IMR-90 (cell line): ENCODE data around the gene AFAP1L2. TPM values are rescaled to one million over a fixed set of nuclear protein-coding genes. Genes with fewer than 3 reads are reported as not detected.
"Not testable (repeated sequence)": the region's sequence is repeated elsewhere in the genome, so short reads cannot be mapped to it uniquely, and the experiment has no call there.

Experiments used
- ATAC-seq: fragments of 200-7000 bp; cut with Tn5 transposase; 2 replicates; pipeline ENCODE4 v1.9.1; 2020; ENCODE audit warnings: low read depth, mild to moderate bottlenecking, moderate library complexity
- BruUV-seq: library from RNA; stranded (reverse); fragments of 400-500 nt; replicated peaks from 2 replicates; lab custom pipeline; 2021; lab: Mats Ljungman, UMichigan
- CTCF ChIA-PET: fragments of 300-600 bp; formaldehyde crosslinking; extraction: SDS; loops from one replicate; lab custom pipeline; 2021; ENCODE audit warnings: antibody characterized with exemption; lab: Yijun Ruan, JAX
- POLR2A ChIA-PET: fragments of 300-600 bp; sonication (Branson Sonifier 250); formaldehyde crosslinking; loops from one replicate; lab custom pipeline; 2022; ENCODE audit warnings: antibody characterized with exemption; ENCODE audit not compliant: unreplicated experiment; lab: Charles Lee
- DNase-seq: peaks from one replicate; pipeline ENCODE4 v3.0.0; 2013
- H2AFZ ChIP-seq: replicated peaks from 2 replicates; pipeline ENCODE3; 2013; ENCODE audit warnings: low read length, mild to moderate bottlenecking; ENCODE audit not compliant: poor library complexity
- H2AK5ac ChIP-seq: 2 replicates; pipeline ENCODE4 v1.6.1; 2013; ENCODE audit warnings: low read depth, low read length, inconsistent platforms
- H2AK9ac ChIP-seq: replicated peaks from 2 replicates; pipeline ENCODE3; 2013; ENCODE audit warnings: mild to moderate bottlenecking, low read depth, low read length, moderate library complexity; ENCODE audit not compliant: poor library complexity
- H2BK120ac ChIP-seq: 2 replicates; pipeline ENCODE4 v1.6.1; 2013; ENCODE audit warnings: low read depth, low read length, inconsistent platforms
- H2BK15ac ChIP-seq: 3 replicates; pipeline ENCODE4 v1.6.1; 2013; ENCODE audit warnings: low read depth, low read length, inconsistent platforms
- H2BK20ac ChIP-seq: 2 replicates; pipeline ENCODE4 v1.6.1; 2013; ENCODE audit warnings: low read depth, mild to moderate bottlenecking, inconsistent platforms, low read length, moderate library complexity
- H2BK5ac ChIP-seq: 2 replicates; pipeline ENCODE4 v1.6.1; 2013; ENCODE audit warnings: mild to moderate bottlenecking, low read depth, low read length, inconsistent platforms; ENCODE audit not compliant: poor library complexity, severe bottlenecking
- H3K14ac ChIP-seq: replicated peaks from 2 replicates; pipeline ENCODE4 v1.6.1; 2013; ENCODE audit warnings: low read depth, low read length, inconsistent platforms
- H3K18ac ChIP-seq: 2 replicates; pipeline ENCODE4 v1.6.1; 2013; ENCODE audit warnings: low read depth, low read length, control low read depth
- H3K23ac ChIP-seq: 2 replicates; pipeline ENCODE4 v1.6.1; 2013; ENCODE audit warnings: low read depth, low read length, inconsistent platforms
- H3K27ac ChIP-seq: 2 replicates; pipeline ENCODE4 v1.5.1; 2013; ENCODE audit warnings: mild to moderate bottlenecking, control low read depth, low read length; ENCODE audit not compliant: insufficient read depth
- H3K27me3 ChIP-seq: 2 replicates; pipeline ENCODE4 v1.6.1; 2013; ENCODE audit warnings: low read length; ENCODE audit not compliant: control insufficient read depth, insufficient read depth
- H3K36me3 ChIP-seq: 2 replicates; pipeline ENCODE4 v1.6.1; 2013; ENCODE audit warnings: low read length, mixed read lengths; ENCODE audit not compliant: control insufficient read depth, insufficient read depth
- H3K4ac ChIP-seq: 2 replicates; pipeline ENCODE4 v1.6.1; 2013; ENCODE audit warnings: low read depth, low read length, inconsistent platforms
- H3K4me1 ChIP-seq: 2 replicates; pipeline ENCODE4 v1.6.1; 2013; ENCODE audit warnings: low read length, mixed read lengths; ENCODE audit not compliant: control insufficient read depth, insufficient read depth
- H3K4me2 ChIP-seq: 2 replicates; pipeline ENCODE4 v1.6.1; 2013; ENCODE audit warnings: low read depth, mild to moderate bottlenecking, control low read depth, low read length, moderate library complexity
- H3K4me3 ChIP-seq: 2 replicates; pipeline ENCODE4 v1.5.1; 2013; ENCODE audit warnings: low read depth, mild to moderate bottlenecking, control low read depth, low read length, moderate library complexity; ENCODE audit not compliant: insufficient read depth
- H3K56ac ChIP-seq: 2 replicates; pipeline ENCODE4 v1.6.1; 2013; ENCODE audit warnings: low read length, inconsistent platforms; ENCODE audit not compliant: insufficient read depth; ENCODE audit errors: extremely low read depth
- H3K79me1 ChIP-seq, 2 experiments: 2 replicates each; pipeline ENCODE4 v1.6.1; 2013; ENCODE audit warnings: low read length in 2 of 2, inconsistent platforms in 1 of 2, low read depth in 1 of 2
- H3K9ac ChIP-seq: 2 replicates; pipeline ENCODE4 v1.6.1; 2013; ENCODE audit warnings: low read depth, low read length, control low read depth
- H3K9me1 ChIP-seq: 2 replicates; pipeline ENCODE4 v1.6.1; 2013; ENCODE audit warnings: low read length, inconsistent platforms; ENCODE audit not compliant: insufficient read depth
- H3K9me3 ChIP-seq: 2 replicates; pipeline ENCODE4 v1.6.1; 2013; ENCODE audit warnings: low read length; ENCODE audit not compliant: control insufficient read depth, insufficient read depth
- H4K20me1 ChIP-seq: 2 replicates; pipeline ENCODE4 v1.6.1; 2013; ENCODE audit warnings: low read length, inconsistent platforms; ENCODE audit not compliant: insufficient read depth
- H4K5ac ChIP-seq: 2 replicates; pipeline ENCODE4 v1.6.1; 2013; ENCODE audit warnings: mild to moderate bottlenecking, low read depth, low read length, control low read depth
- H4K8ac ChIP-seq, 2 experiments: 2 replicates each; pipeline ENCODE4 v1.6.1; 2013; ENCODE audit warnings: low read depth in 2 of 2, low read length in 2 of 2, control low read depth in 1 of 2, inconsistent platforms in 1 of 2
- H4K91ac ChIP-seq: 2 replicates; pipeline ENCODE4 v1.6.1; 2013; ENCODE audit warnings: low read depth, low read length, inconsistent platforms; ENCODE audit not compliant: insufficient read depth
- WGBS, 2 experiments: methylation state at CpG; one replicate each; pipeline versions ENCODE4 v1.1.5 to v1.1.7; 2013; ENCODE audit warnings: missing lambda C conversion rate in 2 of 2; ENCODE audit not compliant: insufficient read length in 1 of 2; ENCODE audit errors: extremely low coverage in 2 of 2; 5-methylcytosine and 5-hydroxymethylcytosine counted together
- dilution Hi-C: fragments of 300-500 bp; cut with HindIII; formaldehyde crosslinking; loops from one replicate; pipeline ENCODE4 v1.14.3; 2018; ENCODE audit warnings: low sequenced_read_pairs; ENCODE audit not compliant: unreplicated experiment
- in situ Hi-C: fragments of 300-500 bp; cut with MboI; formaldehyde crosslinking; loops from 3 replicates; pipeline ENCODE4 v1.14.3; 2019; ENCODE audit warnings: low sequenced_read_pairs, inconsistent platforms, mixed read lengths
- intact Hi-C: fragments of 100-400 bp; cut with micrococcal nuclease; formaldehyde crosslinking; loops from 2 replicates; pipeline ENCODE4 v1.10.0; 2022
- polyA plus RNA-seq, 3 experiments: library from polyadenylated mRNA; depleted of rRNA; stranded (reverse); fragments of >200 nt; gene quantifications; 2 replicates each; pipeline ENCODE4 v1.2.3, GENCODE V29; 2012; ENCODE audit warnings: low replicate concordance in 1 of 3
- total RNA-seq: library from RNA; depleted of rRNA; stranded (reverse); fragments of >200 nt; gene quantifications from 2 replicates; pipeline ENCODE4 v1.2.3, GENCODE V29; 2012

Gene AFAP1L2
- total and polyA plus RNA-seq, 2 of the 4 experiments (the other 2 are of a cell fraction): under 0.01 to 0.10 TPM

- H2AK9ac ChIP-seq, H2BK120ac ChIP-seq, H3K4me3 ChIP-seq, H3K4me2 ChIP-seq, H2AK5ac ChIP-seq, H3K9me1 ChIP-seq, H2AFZ ChIP-seq, H3K4me1 ChIP-seq, H4K91ac ChIP-seq, H3K79me1 ChIP-seq, POLR2A ChIA-PET, H3K23ac ChIP-seq, H3K36me3 ChIP-seq, DNase-seq, ATAC-seq, BruUV-seq, H3K4ac ChIP-seq, H2BK5ac ChIP-seq, H3K56ac ChIP-seq, H2BK15ac ChIP-seq, H4K5ac ChIP-seq, H3K9ac ChIP-seq, H3K14ac ChIP-seq, H4K20me1 ChIP-seq, H4K8ac ChIP-seq, H3K9me3 ChIP-seq, in situ Hi-C loops, intact Hi-C loops, dilution Hi-C loops, H3K27ac ChIP-seq, H2BK20ac ChIP-seq, H3K18ac ChIP-seq: not testable (repeated sequence)
- H3K27me3 ChIP-seq: peaks cover 43% of the 10 kb centered on the region
- no CpG with 5 or more reads among the region's 5 CpGs for WGBS, 2 experiments
- CTCF ChIA-PET: interaction anchor here (0.6 kb wide), 1 partner anchor 24 kb away, joined by 3 read pairs; no protein-coding TSS in a partner anchor
Measured at GRCh38 chr10:114333441-114333840, 70.9 kb downstream of the AFAP1L2 start.
